ENCODE results near the gene PIGQ.

PIGQ gene

DNA sequence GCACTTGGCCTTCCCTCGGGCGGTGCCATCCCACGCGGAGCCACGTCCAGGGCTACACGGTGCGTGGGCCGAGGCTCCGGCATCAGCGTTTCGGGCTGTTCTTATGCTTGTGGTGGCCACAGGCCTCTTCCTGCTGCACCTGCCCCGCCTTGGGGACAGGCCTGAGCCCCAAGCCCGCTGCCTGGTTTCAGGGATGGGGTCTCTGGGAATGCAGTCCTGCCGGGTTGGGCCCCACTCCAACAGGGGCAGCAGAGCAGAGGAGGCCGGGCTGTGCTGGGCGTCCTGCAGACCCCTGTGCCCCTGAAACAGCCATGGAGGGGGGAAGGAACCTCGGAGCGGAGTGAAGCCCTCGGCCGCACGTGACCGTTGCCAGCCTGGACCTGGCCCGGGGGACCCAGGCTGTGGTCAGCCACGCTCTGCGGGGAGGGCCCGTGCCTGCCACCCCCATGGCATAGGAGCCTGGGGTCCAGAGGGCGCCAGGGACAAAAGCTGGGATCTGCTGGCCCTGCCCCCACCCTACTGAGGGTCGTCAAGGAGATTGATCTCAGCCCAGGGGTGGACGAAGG, 60.6 kb downstream of the PIGQ start:
- H3K4me1 ChIP-seq (ENCODE audit: control insufficient read depth, insufficient read depth, low read length) = peaks cover 41% of the 10 kb centered on the region
- WGBS, 2 experiments = 26 to 27% methylated on average over 29 of the region's 29 CpGs
- peak overlapping the region; percentile 97 for H3K27ac ChIP-seq (ENCODE audit: insufficient read depth, low read depth, low read length, poor library complexity, severe bottlenecking)
- H3K4me3 ChIP-seq (ENCODE audit: insufficient read depth, low read depth, low read length) = peak overlapping the region; percentile 58
- peaks cover 9% of the 10 kb centered on the region for H3K36me3 ChIP-seq (ENCODE audit: control insufficient read depth, insufficient read depth, low read length)
- H3K27me3 ChIP-seq (ENCODE audit: control insufficient read depth, insufficient read depth, low read length, poor library complexity, severe bottlenecking) = no peaks in the 10 kb centered on the region
- H3K9me3 ChIP-seq (ENCODE audit: control insufficient read depth, low read length) = no peaks in the 10 kb centered on the region

- H3K36me3 ChIP-seq (ENCODE audit: control insufficient read depth, insufficient read depth, low read length) = peaks cover 8% of the 10 kb centered on the region
- 6 to 7% methylated on average over 23 of the region's 23 CpGs for WGBS, 2 experiments
- peaks cover 44% of the 10 kb centered on the region for H3K4me1 ChIP-seq (ENCODE audit: control insufficient read depth, insufficient read depth, low read length)
- no peaks in the 10 kb centered on the region for H3K27me3 ChIP-seq (ENCODE audit: control insufficient read depth, insufficient read depth, low read length, poor library complexity, severe bottlenecking)
- peak within 1 kb of the TSS; percentile 97 for H3K27ac ChIP-seq (ENCODE audit: insufficient read depth, low read depth, low read length, poor library complexity, severe bottlenecking)
- peak within 1 kb of the TSS; percentile 58 for H3K4me3 ChIP-seq (ENCODE audit: insufficient read depth, low read depth, low read length)
- H3K9me3 ChIP-seq (ENCODE audit: control insufficient read depth, low read length) = no peaks in the 10 kb centered on the region
These were observed 61.1 kb downstream of the PIGQ start, which contains the start of gene WFIKKN1 for GRCh38 chr16:630815-631405. Gene WFIKKN1, plus strand, starts transcription at chr16:630985. Its CDS starts 269 bp downstream, at chr16:631254.

- WGBS, 2 experiments = 73 to 78% methylated on average over 9 of the region's 9 CpGs
- peak overlapping the region; percentile 13 for H3K4me3 ChIP-seq (ENCODE audit: insufficient read depth, low read depth, low read length)
These were observed 62.1 kb downstream of the PIGQ start for GRCh38 chr16:631808-632358.

GRCh38 chr16:632486-633335, 62.9 kb downstream of the PIGQ start:
- no peaks in the 10 kb centered on the region for H3K36me3 ChIP-seq (ENCODE audit: control insufficient read depth, insufficient read depth, low read length)
- H3K27me3 ChIP-seq (ENCODE audit: control insufficient read depth, insufficient read depth, low read length, poor library complexity, severe bottlenecking) = no peaks in the 10 kb centered on the region
- H3K27ac ChIP-seq (ENCODE audit: insufficient read depth, low read depth, low read length, poor library complexity, severe bottlenecking) = no peak overlapping the region
- H3K4me1 ChIP-seq (ENCODE audit: control insufficient read depth, insufficient read depth, low read length) = peaks cover 49% of the 10 kb centered on the region
- WGBS, 2 experiments = 94% methylated on average over 67 of the region's 67 CpGs
- H3K9me3 ChIP-seq (ENCODE audit: control insufficient read depth, low read length) = no peaks in the 10 kb centered on the region
- peak overlapping the region; percentile 13 for H3K4me3 ChIP-seq (ENCODE audit: insufficient read depth, low read depth, low read length)

More at GRCh38 chr16:631808-632358, 62.1 kb downstream of the PIGQ start:
- peaks cover 44% of the 10 kb centered on the region for H3K4me1 ChIP-seq (ENCODE audit: control insufficient read depth, insufficient read depth, low read length)
- H3K27me3 ChIP-seq (ENCODE audit: control insufficient read depth, insufficient read depth, low read length, poor library complexity, severe bottlenecking) = no peaks in the 10 kb centered on the region
- H3K27ac ChIP-seq (ENCODE audit: insufficient read depth, low read depth, low read length, poor library complexity, severe bottlenecking) = no peak overlapping the region
- H3K9me3 ChIP-seq (ENCODE audit: control insufficient read depth, low read length) = no peaks in the 10 kb centered on the region
- peaks cover 5% of the 10 kb centered on the region for H3K36me3 ChIP-seq (ENCODE audit: control insufficient read depth, insufficient read depth, low read length)

GRCh38 chr16:633336-634050, 63.7 kb downstream of the PIGQ start:
- Histone ChIP-seq H3K36me3 (ENCODE audit: control insufficient read depth, insufficient read depth, low read length) (no peaks in the 10 kb centered on the region), H3K4me1 (ENCODE audit: control insufficient read depth, insufficient read depth, low read length) (peaks cover 46% of the 10 kb centered on the region), H3K27ac (ENCODE audit: insufficient read depth, low read depth, low read length, poor library complexity, severe bottlenecking) (no peak overlapping the region), H3K27me3 (ENCODE audit: control insufficient read depth, insufficient read depth, low read length, poor library complexity, severe bottlenecking) (no peaks in the 10 kb centered on the region), H3K4me3 (ENCODE audit: insufficient read depth, low read depth, low read length) (no peak overlapping the region), H3K9me3 (ENCODE audit: control insufficient read depth, low read length) (no peaks in the 10 kb centered on the region)
- 96% methylated on average over 74 of the region's 74 CpGs for WGBS, 2 experiments

All from ectodermal cell (in vitro differentiated cells).